Ovary (tissue), 3 donors: Measurements from ENCODE around the gene GRIK4.

Experiments used
- EP300 ChIP-seq: sonication (generic); formaldehyde crosslinking; IDR thresholded peaks from one replicate; pipeline ENCODE4 v1.6.1; 2017; ENCODE audit warnings: antibody characterized with exemption
- TF ChIP-seq, protein P1 (sequence below), 3 donors: fragments of 450-650 bp in 2 of 3; fragments of 200-600 bp in 1 of 3; IDR thresholded peaks; one replicate each; pipeline versions ENCODE4 v1.5.1 to v1.8.0; 2016 to 2022; ENCODE audit warnings: antibody characterized with exemption in 3 of 3, mild to moderate bottlenecking in 1 of 3
- donor health status: DM: no; HTN: no; CAD: no.

DNA sequence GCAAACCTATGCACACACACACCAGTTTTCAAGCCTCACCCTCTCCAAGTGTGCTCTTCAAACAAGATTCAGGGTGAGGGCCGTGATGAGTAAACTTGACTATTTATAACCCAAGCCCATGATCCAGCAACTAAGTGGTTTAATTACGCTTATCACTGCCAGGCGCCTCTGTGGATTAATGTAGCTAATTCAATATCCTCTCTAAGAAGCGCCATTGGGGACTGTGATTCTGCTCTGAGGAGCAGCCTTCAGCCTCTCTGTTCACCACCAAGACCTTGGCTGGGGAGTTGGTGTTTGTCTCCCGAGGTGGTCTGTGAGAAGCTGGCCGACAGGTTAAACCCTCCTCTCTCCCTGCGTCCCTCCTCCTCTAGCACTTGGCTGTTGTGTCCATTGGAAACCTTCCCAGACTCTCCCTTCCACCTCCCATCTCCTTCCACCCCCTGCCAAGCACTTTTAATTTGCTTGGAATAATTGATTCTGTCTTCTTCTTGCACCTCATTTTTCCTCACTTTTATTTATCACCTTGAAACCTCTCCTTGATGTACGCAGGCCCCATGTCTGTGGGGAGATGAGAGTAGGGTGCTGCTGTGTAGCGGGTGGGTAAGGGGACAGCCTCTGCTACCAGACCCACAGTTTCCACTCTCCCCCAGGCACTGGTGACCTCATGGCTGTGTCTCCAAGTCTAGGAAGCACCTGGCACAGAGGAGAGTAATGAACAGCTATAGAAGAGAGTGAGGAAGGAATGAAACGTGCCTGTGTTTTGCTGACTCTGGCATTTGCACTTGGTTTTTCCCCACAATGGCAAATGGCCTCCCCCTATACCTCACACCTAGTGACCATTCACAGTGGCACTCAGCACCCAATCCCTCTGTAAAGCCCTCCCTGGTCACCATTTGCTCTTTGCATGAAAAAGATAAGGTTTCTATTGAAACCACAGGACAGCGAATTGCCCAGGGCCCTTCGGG is 236.6 kb downstream of the GRIK4 start:
- TF ChIP-seq, protein P1, sequence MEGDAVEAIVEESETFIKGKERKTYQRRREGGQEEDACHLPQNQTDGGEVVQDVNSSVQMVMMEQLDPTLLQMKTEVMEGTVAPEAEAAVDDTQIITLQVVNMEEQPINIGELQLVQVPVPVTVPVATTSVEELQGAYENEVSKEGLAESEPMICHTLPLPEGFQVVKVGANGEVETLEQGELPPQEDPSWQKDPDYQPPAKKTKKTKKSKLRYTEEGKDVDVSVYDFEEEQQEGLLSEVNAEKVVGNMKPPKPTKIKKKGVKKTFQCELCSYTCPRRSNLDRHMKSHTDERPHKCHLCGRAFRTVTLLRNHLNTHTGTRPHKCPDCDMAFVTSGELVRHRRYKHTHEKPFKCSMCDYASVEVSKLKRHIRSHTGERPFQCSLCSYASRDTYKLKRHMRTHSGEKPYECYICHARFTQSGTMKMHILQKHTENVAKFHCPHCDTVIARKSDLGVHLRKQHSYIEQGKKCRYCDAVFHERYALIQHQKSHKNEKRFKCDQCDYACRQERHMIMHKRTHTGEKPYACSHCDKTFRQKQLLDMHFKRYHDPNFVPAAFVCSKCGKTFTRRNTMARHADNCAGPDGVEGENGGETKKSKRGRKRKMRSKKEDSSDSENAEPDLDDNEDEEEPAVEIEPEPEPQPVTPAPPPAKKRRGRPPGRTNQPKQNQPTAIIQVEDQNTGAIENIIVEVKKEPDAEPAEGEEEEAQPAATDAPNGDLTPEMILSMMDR (IDR thresholded peaks at IDR 0.05): no peak
- TF ChIP-seq EP300: no peak
